ENCODE measurements around the gene DUOXA2.

The DUOXA2 gene

DNA sequence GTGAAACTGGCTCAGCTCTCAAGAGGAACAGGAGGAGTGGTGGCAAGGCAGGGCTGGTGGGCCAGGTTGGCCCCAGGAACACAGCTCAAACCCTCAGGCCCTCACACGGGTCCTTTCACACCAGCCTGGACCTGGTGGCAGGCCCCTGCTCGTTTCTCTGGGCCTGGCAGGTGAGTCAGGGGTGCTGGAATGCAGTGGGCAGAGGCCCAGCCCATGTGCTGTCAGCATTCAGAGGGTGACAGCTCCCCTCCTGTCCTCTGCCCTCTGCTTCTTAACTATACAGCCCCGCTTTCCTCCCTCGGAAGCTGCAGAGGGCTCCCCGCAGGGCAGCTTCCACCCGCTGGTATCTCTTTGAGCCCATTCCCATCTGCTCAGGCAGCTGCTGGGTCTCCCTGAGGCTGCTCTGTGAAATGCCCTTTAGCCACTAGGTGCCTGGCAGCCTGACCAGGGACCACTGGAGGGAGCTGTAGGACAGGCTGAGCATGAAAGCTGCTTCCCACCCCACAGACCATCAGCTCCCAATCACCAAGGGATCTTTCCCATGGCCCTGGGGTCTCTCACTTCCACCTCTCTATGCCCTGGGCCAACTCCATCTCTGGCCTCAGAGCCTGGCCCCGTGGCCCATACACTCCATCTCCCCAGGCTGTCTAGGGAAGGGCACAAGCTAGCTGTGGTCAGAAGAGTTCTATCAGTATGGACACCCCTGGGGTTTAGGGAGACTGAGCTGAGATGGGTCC, 48.8 kb downstream of the DUOXA2 start:
- peak; percentile 37 to 41 for DNase-seq (ENCODE audit: low read depth in 2 of 2)

- DNase-seq (ENCODE audit: low read depth in 2 of 2), result no peak
Measured at GRCh38 chr15:45163508-45163856, 49.4 kb downstream of the DUOXA2 start.

DNA sequence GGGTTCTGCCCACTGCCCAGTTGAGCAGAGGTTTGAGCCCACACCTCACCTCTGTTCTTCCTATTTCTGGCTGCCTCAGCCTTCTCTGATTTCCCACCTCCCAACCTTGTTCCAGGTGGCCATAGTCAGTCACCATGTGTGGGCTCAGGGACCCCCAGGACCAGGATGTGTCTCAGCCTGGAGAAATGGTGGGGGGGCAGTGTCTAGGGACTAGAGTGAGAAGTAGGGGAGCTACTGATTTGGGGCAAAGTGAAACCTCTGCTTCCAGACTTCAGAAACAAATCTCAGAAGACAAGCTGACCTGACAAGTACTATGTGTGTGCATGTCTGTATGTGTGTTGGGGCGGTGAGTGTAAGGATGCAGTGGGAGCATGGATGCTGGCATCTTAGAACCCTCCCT, 50.8 kb downstream of the DUOXA2 start:
- DNase-seq (ENCODE audit: low read depth in 2 of 2), result no peak

- DNase-seq (ENCODE audit: low read depth in 2 of 2), result no peak
Measured at GRCh38 chr15:45165536-45165935, 51.4 kb downstream of the DUOXA2 start.

DNA sequence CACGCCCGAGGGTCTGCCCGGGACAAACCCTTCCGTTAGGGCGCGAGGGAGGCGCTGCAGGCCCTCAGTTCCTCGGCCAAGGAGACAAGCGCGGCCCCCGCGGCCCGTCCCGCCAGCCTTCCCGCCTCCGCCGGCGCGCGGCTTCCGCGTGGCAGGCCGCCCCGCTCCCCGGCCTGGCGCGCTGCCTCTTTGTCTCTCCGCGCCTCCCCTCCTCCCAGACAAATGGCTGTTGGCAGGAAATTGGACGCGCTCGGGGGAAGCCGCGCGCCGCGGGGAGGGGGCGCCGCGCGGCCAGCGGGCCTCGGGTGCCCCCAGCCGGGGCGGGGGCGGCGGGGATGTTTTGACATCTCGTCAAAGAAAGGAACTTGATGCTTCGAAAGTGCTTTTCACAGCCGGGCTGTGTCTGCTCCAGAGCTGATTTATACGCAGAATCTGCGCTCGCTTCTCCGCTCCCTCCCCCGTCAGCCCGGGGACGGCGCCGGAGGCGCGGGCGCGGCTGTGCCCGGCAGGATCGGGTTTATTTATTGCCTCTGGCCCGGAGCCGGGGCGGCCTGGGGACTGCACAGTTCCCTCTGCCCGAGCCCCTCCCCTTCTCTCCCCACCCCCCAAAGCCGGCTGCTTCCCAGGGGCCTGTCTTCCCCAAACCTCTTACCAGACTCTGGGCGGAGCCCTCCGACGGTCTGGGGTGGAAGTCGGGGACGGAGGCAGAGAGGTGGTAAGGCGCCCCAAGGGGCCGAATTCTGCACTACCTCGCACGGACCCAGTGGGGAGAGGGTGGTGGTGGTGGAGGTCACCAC, 52.9 kb downstream of the DUOXA2 start:
- DNase-seq (ENCODE audit: low read depth in 2 of 2), result peak; percentile 65 to 69

DNA sequence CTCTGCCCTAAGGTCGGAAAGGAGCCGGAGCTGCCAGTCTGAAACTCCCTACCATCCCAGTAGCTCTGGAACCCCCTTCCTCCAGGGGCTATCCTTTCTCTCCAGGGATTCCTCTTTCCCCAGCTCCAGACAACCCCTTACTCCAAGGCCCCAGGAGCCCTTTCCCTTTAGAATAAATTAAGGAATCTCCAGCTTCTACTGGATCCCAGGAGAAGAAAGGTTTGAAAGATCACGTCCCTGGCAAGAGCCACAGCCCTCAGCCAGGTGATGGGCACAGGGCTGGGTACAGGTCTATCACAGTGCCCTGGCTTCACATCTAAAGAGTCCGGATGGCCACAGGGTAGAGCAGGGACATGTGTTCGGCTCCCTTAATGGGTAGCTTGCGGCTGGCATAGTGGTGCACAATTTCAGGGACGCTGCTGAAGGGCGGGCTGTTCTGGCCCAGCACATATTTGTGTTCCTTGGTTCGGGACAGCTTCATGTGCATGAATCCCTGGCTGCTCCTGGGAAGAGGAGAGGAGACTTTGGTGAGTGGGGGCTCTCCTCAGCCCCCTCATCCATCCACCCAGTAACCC, 53.6 kb downstream of the DUOXA2 start:
- no peak for DNase-seq (ENCODE audit: low read depth in 2 of 2)
